SK-N-SH (cell line): ENCODE data around the gene INSYN2B.

Experiments
- CHD2 ChIP-seq: fragments of 150-350 bp; IDR thresholded peaks from 2 replicates; pipeline ENCODE4 v1.6.1; 2018; ENCODE audit warnings: low read length; ENCODE audit not compliant: partially characterized antibody
- CTCF ChIP-seq: fragments of 200-600 bp; sonication (generic); IDR thresholded peaks from 2 replicates; pipeline ENCODE4 v1.6.1; 2017; ENCODE audit warnings: antibody characterized with exemption, mild to moderate bottlenecking, moderate library complexity
- FOSL2 ChIP-seq: IDR thresholded peaks from 2 replicates; pipeline ENCODE4 v1.4.0; 2012; ENCODE audit warnings: low read depth, mild to moderate bottlenecking, moderate library complexity, borderline replicate concordance
- FOXM1 ChIP-seq: IDR thresholded peaks from 2 replicates; pipeline ENCODE4 v1.4.0; 2012; ENCODE audit warnings: low read depth, mild to moderate bottlenecking
- PBX3 ChIP-seq: IDR thresholded peaks from 2 replicates; pipeline ENCODE4; 2012
- RXRA ChIP-seq: IDR thresholded peaks from 2 replicates; pipeline ENCODE4 v1.4.0; 2012; ENCODE audit warnings: low read depth, mild to moderate bottlenecking, borderline replicate concordance
- SIN3A ChIP-seq: IDR thresholded peaks from 2 replicates; pipeline ENCODE4 v1.6.1; 2012; ENCODE audit warnings: low read depth, mild to moderate bottlenecking, low read length, moderate library complexity, borderline replicate concordance
- USF2 ChIP-seq: fragments of 150-350 bp; IDR thresholded peaks from 2 replicates; pipeline ENCODE4 v1.6.1; 2017; ENCODE audit warnings: antibody characterized with exemption, low read length, low read depth, borderline replicate concordance
- YY1 ChIP-seq: IDR thresholded peaks from 2 replicates; pipeline ENCODE4 v1.4.0; 2012; ENCODE audit warnings: low read depth, mild to moderate bottlenecking

- TF ChIP-seq CHD2 (no peak), USF2 (no peak), FOXM1 (no peak), CTCF (no peak), FOSL2 (no peak), RXRA (no peak), SIN3A (no peak), YY1 (no peak), PBX3 (no peak)
Measured at GRCh38 chr5:170012622-170013021, 32.3 kb upstream of the INSYN2B start.
